ENCODE data around the gene FBXO41. TPM values are rescaled to one million over a fixed set of nuclear protein-coding genes. Genes with fewer than 3 reads are reported as not detected.

Gene FBXO41, protein sequence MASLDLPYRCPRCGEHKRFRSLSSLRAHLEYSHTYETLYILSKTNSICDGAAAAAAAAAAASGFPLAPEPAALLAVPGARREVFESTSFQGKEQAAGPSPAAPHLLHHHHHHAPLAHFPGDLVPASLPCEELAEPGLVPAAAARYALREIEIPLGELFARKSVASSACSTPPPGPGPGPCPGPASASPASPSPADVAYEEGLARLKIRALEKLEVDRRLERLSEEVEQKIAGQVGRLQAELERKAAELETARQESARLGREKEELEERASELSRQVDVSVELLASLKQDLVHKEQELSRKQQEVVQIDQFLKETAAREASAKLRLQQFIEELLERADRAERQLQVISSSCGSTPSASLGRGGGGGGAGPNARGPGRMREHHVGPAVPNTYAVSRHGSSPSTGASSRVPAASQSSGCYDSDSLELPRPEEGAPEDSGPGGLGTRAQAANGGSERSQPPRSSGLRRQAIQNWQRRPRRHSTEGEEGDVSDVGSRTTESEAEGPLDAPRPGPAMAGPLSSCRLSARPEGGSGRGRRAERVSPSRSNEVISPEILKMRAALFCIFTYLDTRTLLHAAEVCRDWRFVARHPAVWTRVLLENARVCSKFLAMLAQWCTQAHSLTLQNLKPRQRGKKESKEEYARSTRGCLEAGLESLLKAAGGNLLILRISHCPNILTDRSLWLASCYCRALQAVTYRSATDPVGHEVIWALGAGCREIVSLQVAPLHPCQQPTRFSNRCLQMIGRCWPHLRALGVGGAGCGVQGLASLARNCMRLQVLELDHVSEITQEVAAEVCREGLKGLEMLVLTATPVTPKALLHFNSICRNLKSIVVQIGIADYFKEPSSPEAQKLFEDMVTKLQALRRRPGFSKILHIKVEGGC
- total RNA-seq (1.2 and 1.5 TPM in 2 replicates), polyA plus RNA-seq (0.88 and 0.94 TPM in 2 replicates), polyA minus RNA-seq (0.83 and 1.4 TPM in 2 replicates), Bru-seq, nascent RNA (percentile 31 among the genes with signal in this experiment), BruChase-seq, experiment 1, labeled RNA remaining after a 6-hour chase (percentile 26 among the genes with signal in this experiment), BruChase-seq, experiment 2, labeled RNA remaining after a 2-hour chase (percentile 35 among the genes with signal in this experiment)
- 0.39 and 0.45 TPM in 2 replicates for polyA plus RNA-seq (2011; cell fraction: cytosol; rRNA removed)
- polyA plus RNA-seq (2011; cell fraction: nucleus; rRNA removed): 1.8 and 2.4 TPM in 2 replicates
- 1.8 and 3.2 TPM in 2 replicates for polyA plus RNA-seq (2012)
- polyA minus RNA-seq (2011; cell fraction: cytosol; rRNA and poly(A)+ RNA removed): 7.4 TPM
- polyA minus RNA-seq (2011; cell fraction: nucleus; rRNA and poly(A)+ RNA removed): 0.67 and 1.2 TPM in 2 replicates
- long read RNA-seq, partial matches to known transcripts: 1 of 1 reads
- long read RNA-seq, other reads (novel, unspliced or antisense): 0 of 1 reads

DNA sequence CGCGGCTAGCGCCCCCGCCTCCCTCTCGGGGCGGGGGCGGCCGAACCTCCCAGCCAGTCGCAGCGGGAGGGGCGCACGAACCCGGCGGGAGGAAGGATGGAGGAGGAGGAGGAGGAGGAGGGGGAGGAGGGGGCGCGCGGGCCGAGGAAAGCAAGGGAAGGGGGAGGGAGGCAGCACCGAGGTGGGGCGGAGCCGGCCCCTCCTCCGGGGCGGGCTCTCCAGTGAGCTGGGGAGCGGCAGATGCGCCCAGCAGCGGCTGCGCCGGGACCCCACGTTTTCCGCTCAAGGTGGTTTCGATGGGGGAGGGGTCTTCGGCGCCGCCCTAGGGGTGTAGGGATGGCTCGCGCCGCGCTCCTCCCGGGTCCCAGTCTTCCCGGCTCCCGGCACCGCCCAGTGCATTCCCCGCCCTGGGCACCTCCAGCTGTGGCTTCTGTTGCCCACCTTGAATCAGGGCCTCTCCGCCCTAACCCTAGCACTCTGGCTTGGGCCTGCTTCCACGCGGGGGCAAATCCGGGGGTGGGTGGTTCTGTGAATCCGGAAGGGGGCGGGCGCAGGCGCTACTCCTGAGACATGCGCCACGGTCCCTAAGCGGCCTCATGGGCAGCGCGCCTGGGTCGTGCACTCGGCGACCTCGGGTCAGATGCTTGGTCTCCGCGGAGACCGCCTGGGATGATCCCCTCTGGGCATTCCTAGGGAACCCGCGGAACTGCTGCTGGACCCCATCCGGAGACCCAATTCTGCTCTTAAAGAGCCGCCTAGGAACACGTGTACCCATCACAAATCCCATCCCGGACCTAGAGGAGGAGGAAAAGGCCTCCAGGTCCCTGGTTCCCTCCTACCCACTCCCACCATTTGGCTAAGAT is at the start of gene FBXO41:
FBXO41 (minus strand) TSS at position 183 of the 863 bp plus-strand sequence. CDS start 14,848 bp downstream, outside the sequence.
- FAIRE-seq: no peak
- POLR2A ChIA-PET: no interaction called here

More for the DNA sequence above, at the start of gene FBXO41:
- H3K9ac ChIP-seq (replicated peaks; ENCODE audit: extremely low read depth, insufficient read depth, low read length): no peak within 1 kb of the TSS
- no peak for DNase-seq (ENCODE audit: low read depth, low spot score)
- no peaks in the 10 kb centered on the region for H3K36me3 ChIP-seq (ENCODE audit: control insufficient read depth in 2 of 2, extremely low read depth in 1 of 2, insufficient read depth in 2 of 2, low read length in 2 of 2)
- no peaks in the 10 kb centered on the region for H3K9me3 ChIP-seq (replicated peaks; ENCODE audit: control insufficient read depth, insufficient read depth, low read length)
- TF ChIP-seq EZH2 (IDR thresholded peaks at IDR 0.05; ENCODE audit: borderline replicate concordance, low read depth, low read length, severe bottlenecking) (peak; percentile 37), POLR2AphosphoS5 (IDR thresholded peaks at IDR 0.05; ENCODE audit: insufficient read depth, low read depth, low read length) (no peak), POLR2A (IDR thresholded peaks at IDR 0.05; ENCODE audit: low read depth, low read length) (no peak)
- peak within 1 kb of the TSS; percentile 65 for H3K4me2 ChIP-seq (ENCODE audit: insufficient read depth, low read length)
- intact Hi-C loops (cut with micrococcal nuclease): no loop called here
- H3K27ac ChIP-seq (ENCODE audit: insufficient read depth, low read depth, low read length): no peak within 1 kb of the TSS
- dilution Hi-C loops (cut with MboI; ENCODE audit: extremely low pct_ligation_motif_present, low sequenced_read_pairs): no loop called here
- H3K4me1 ChIP-seq (ENCODE audit: control insufficient read depth, extremely low read depth, insufficient read depth, low read length): peaks cover 4% of the 10 kb centered on the region
- H3K9me1 ChIP-seq (replicated peaks; ENCODE audit: control insufficient read depth, extremely low read depth, insufficient read depth, low read length): no peaks in the 10 kb centered on the region
- CTCF ChIA-PET: no interaction called here
- no TSS peak for BruUV-seq (replicated peaks)
- H2AFZ ChIP-seq (ENCODE audit: low read depth, low read length): peak within 1 kb of the TSS; percentile 65
- peak within 1 kb of the TSS; percentile 22 to 41 (median 37) for H3K4me3 ChIP-seq (replicated peaks in 1 of 3; ENCODE audit: insufficient read depth in 1 of 3, low read depth in 1 of 3, low read length in 3 of 3)
- no peaks in the 10 kb centered on the region for H3K79me2 ChIP-seq (ENCODE audit: control insufficient read depth, insufficient read depth, low read length)
- peaks cover 25 to 48% of the 10 kb centered on the region in 2 experiments for H3K27me3 ChIP-seq (ENCODE audit: control insufficient read depth in 2 of 2, insufficient read depth in 2 of 2, low read length in 2 of 2)
- no peaks in the 10 kb centered on the region for H4K20me1 ChIP-seq (replicated peaks; ENCODE audit: control insufficient read depth, extremely low read depth, insufficient read depth, low read length)
